Esophagus squamous epithelium (tissue), 5 donors: ENCODE results near the gene ELP2. TPM values are rescaled to one million over a fixed set of nuclear protein-coding genes. Genes with fewer than 3 reads are reported as not detected.

Experiments
- DNase-seq: peaks from one replicate; lab custom pipeline; 2025; lab: John Stamatoyannopoulos, UW
- H3K27ac ChIP-seq, 4 donors: fragments of 200-600 bp; sonication (generic); one replicate each; pipeline ENCODE4 v1.5.1; 2016 to 2019; ENCODE audit warnings: mild to moderate bottlenecking in 1 of 4
- H3K27me3 ChIP-seq, 4 donors: fragments of 200-600 bp; sonication (generic); 1 replicate in 3 of 4; 2 replicates in 1 of 4; pipeline versions ENCODE4 v1.5.1 to v1.6.0; 2017 to 2021; ENCODE audit warnings: antibody characterized with exemption in 1 of 4
- H3K36me3 ChIP-seq, 3 donors: fragments of 200-600 bp; sonication (generic); one replicate each; pipeline ENCODE4 v1.5.1; 2016 to 2019
- H3K4me1 ChIP-seq, 3 donors: fragments of 200-600 bp; sonication (generic); one replicate each; pipeline ENCODE4 v1.5.1; 2017 to 2019
- H3K4me3 ChIP-seq, 4 donors: fragments of 200-600 bp; sonication (generic); 1 replicate in 3 of 4; 2 replicates in 1 of 4; pipeline ENCODE4 v1.5.1; 2016 to 2019; ENCODE audit warnings: mild to moderate bottlenecking in 2 of 4, moderate library complexity in 1 of 4
- H3K9me3 ChIP-seq, 3 donors: fragments of 200-600 bp; sonication (generic); one replicate each; pipeline ENCODE4 v1.5.1; 2016 to 2019
- CTCF ChIP-seq, 6 experiments: fragments of 450-650 bp in 4 of 6; fragments of 200-600 bp in 2 of 6; sonication (generic) in 2 of 6; IDR thresholded peaks; one replicate each; pipeline ENCODE4 v1.5.1; 2016 to 2019; ENCODE audit warnings: antibody characterized with exemption in 6 of 6, mild to moderate bottlenecking in 4 of 6, moderate library complexity in 4 of 6
- POLR2A ChIP-seq, 4 donors: fragments of 450-650 bp; IDR thresholded peaks; one replicate each; pipeline ENCODE4 v1.6.1; 2017; ENCODE audit warnings: antibody characterized with exemption in 4 of 4, mild to moderate bottlenecking in 4 of 4, moderate library complexity in 3 of 4
- WGBS, 2 donors: methylation state at CpG; one replicate each; pipeline ENCODE4 v1.1.5; 2018; 5-methylcytosine and 5-hydroxymethylcytosine counted together
- intact Hi-C: fragments of 100-400 bp; cut with DNase I; formaldehyde crosslinking; loops from one replicate; pipeline ENCODE4 v1.15.0; 2022
- total RNA-seq, 4 donors: library from RNA; depleted of rRNA; stranded (reverse); fragments of >200 nt; gene quantifications; one replicate each; pipeline ENCODE4 v1.1.0, GENCODE V29; 2016
- donor health status: DM: yes; HTN: yes; CAD: no.

Gene ELP2
- total RNA-seq, 4 donors from 2014 or later, result 13.0 to 61.0 (median 28.0) TPM

GRCh38 chr18:36099311-36099710, 30.4 kb upstream of the ELP2 start:
- intact Hi-C loops, result no loop called here
- Histone ChIP-seq H3K27me3 (peaks cover 0 to 8% (median 0%) of the 10 kb centered on the region in 4 donors), H3K27ac (no peak overlapping the region), H3K4me1 (no peaks in the 10 kb centered on the region), H3K4me3 (no peak overlapping the region), H3K9me3 (peaks cover 0 to 14% (median 0%) of the 10 kb centered on the region in 3 donors), H3K36me3 (no peaks in the 10 kb centered on the region)
- TF ChIP-seq CTCF (IDR thresholded peaks at IDR 0.05) (no peak), POLR2A (IDR thresholded peaks at IDR 0.05) (no peak)
- no peak for DNase-seq

- H3K4me3 ChIP-seq, result no peak overlapping the region
- peaks cover 0 to 8% (median 0%) of the 10 kb centered on the region in 4 donors for H3K27me3 ChIP-seq
- intact Hi-C loops, result loop anchor here (5.0 kb wide), 1 partner anchor 180 kb away; no protein-coding TSS in a partner anchor
- H3K4me1 ChIP-seq, result no peaks in the 10 kb centered on the region
- 66 to 80% methylated on average over 5 to 6 of the region's 7 CpGs for WGBS, 2 donors
- no peak for TF ChIP-seq POLR2A (IDR thresholded peaks at IDR 0.05)
- no peak for TF ChIP-seq CTCF (IDR thresholded peaks at IDR 0.05)
- no peak for DNase-seq
- H3K27ac ChIP-seq, result no peak overlapping the region
- H3K9me3 ChIP-seq, result peaks cover 0 to 14% (median 0%) of the 10 kb centered on the region in 3 donors
- no peaks in the 10 kb centered on the region for H3K36me3 ChIP-seq
These were observed 27.8 kb upstream of the ELP2 start for GRCh38 chr18:36101943-36102342.

- peaks cover 0 to 13% (median 0%) of the 10 kb centered on the region in 3 donors for H3K4me1 ChIP-seq
- H3K4me3 ChIP-seq, result no peak overlapping the region
- H3K27me3 ChIP-seq, result peaks cover 0 to 8% (median 0%) of the 10 kb centered on the region in 4 donors
- H3K36me3 ChIP-seq, result peaks cover 0 to 10% (median 0%) of the 10 kb centered on the region in 3 donors
- WGBS, 2 donors, result 69 to 94% methylated on average over 2 of the region's 2 CpGs
- DNase-seq, result no peak
- no peak overlapping the region for H3K27ac ChIP-seq
- peaks cover 0 to 14% (median 0%) of the 10 kb centered on the region in 3 donors for H3K9me3 ChIP-seq
- intact Hi-C loops, result loop anchor here (5.0 kb wide), 1 partner anchor 178 kb away; no protein-coding TSS in a partner anchor
- TF ChIP-seq CTCF (IDR thresholded peaks at IDR 0.05), result no peak
These were observed 24.9 kb upstream of the ELP2 start for GRCh38 chr18:36104749-36105148.

GRCh38 chr18:36107477-36107876, 22.2 kb upstream of the ELP2 start:
- DNase-seq, result no peak
- H3K9me3 ChIP-seq, result peaks cover 0 to 3% (median 0%) of the 10 kb centered on the region in 3 donors
- intact Hi-C loops, result no loop called here
- no peak for TF ChIP-seq CTCF (IDR thresholded peaks at IDR 0.05)
- no peak for TF ChIP-seq POLR2A (IDR thresholded peaks at IDR 0.05)
- no peak overlapping the region for H3K4me3 ChIP-seq
- no peak overlapping the region for H3K27ac ChIP-seq
- H3K36me3 ChIP-seq, result peaks cover 0 to 36% (median 6%) of the 10 kb centered on the region in 3 donors
- peaks cover 0 to 13% (median 0%) of the 10 kb centered on the region in 3 donors for H3K4me1 ChIP-seq
- H3K27me3 ChIP-seq, result no peaks in the 10 kb centered on the region

- intact Hi-C loops, result no loop called here
- DNase-seq, result no peak
- 44 to 47% methylated on average over 2 of the region's 2 CpGs for WGBS, 2 donors
- no peaks in the 10 kb centered on the region for H3K9me3 ChIP-seq
- H3K36me3 ChIP-seq, result peaks cover 0 to 43% (median 9%) of the 10 kb centered on the region in 3 donors
- no peaks in the 10 kb centered on the region for H3K27me3 ChIP-seq
- no peak overlapping the region for H3K27ac ChIP-seq
- H3K4me3 ChIP-seq, result no peak overlapping the region
- peaks cover 0 to 13% (median 0%) of the 10 kb centered on the region in 3 donors for H3K4me1 ChIP-seq
- TF ChIP-seq POLR2A (IDR thresholded peaks at IDR 0.05) (no peak), CTCF (IDR thresholded peaks at IDR 0.05) (no peak)
These were observed 21.5 kb upstream of the ELP2 start for GRCh38 chr18:36108196-36108595.
